CD4-positive, alpha-beta T cell treated with Interleukin-4 for 4 hours (primary cell): ENCODE measurements around the gene CRISPLD2.
"Not testable (repeated sequence)": the region's sequence is repeated elsewhere in the genome, so short reads cannot be mapped to it uniquely, and the experiment has no call there.

ENCODE experiments used
- DNase-seq: peaks from one replicate; pipeline ENCODE4 v3.0.0-alpha.2; 2020

The CRISPLD2 gene

GRCh38 chr16:84841787-84842300 is 22.1 kb downstream of the CRISPLD2 start:
- no peak for DNase-seq

- no peak for DNase-seq
Measured at GRCh38 chr16:84842516-84843148, 22.8 kb downstream of the CRISPLD2 start.

GRCh38 chr16:84843149-84844048 is 23.6 kb downstream of the CRISPLD2 start:
- DNase-seq: no peak

GRCh38 chr16:84844049-84844350 is 24.2 kb downstream of the CRISPLD2 start:
- DNase-seq: no peak

- no peak for DNase-seq
Measured at GRCh38 chr16:84844559-84845495, 25.0 kb downstream of the CRISPLD2 start.

- no peak for DNase-seq
Measured at GRCh38 chr16:84845496-84846002, 25.8 kb downstream of the CRISPLD2 start.

- DNase-seq: no peak
Measured at GRCh38 chr16:84847564-84848355, 28.0 kb downstream of the CRISPLD2 start.

GRCh38 chr16:84848986-84849634 is 29.3 kb downstream of the CRISPLD2 start:
- no peak for DNase-seq

GRCh38 chr16:84849751-84850150 is 30.0 kb downstream of the CRISPLD2 start:
- DNase-seq: no peak

- no peak for DNase-seq
Measured at GRCh38 chr16:84850714-84851113, 30.9 kb downstream of the CRISPLD2 start.

- DNase-seq: no peak
Measured at GRCh38 chr16:84851192-84852127, 31.7 kb downstream of the CRISPLD2 start.

GRCh38 chr16:84853534-84853933 is 33.7 kb downstream of the CRISPLD2 start:
- no peak for DNase-seq

- DNase-seq: no peak
Measured at GRCh38 chr16:84854759-84855158, 35.0 kb downstream of the CRISPLD2 start.

GRCh38 chr16:84855435-84856202 is 35.8 kb downstream of the CRISPLD2 start:
- not testable (repeated sequence) for DNase-seq

GRCh38 chr16:84856203-84856581 is 36.4 kb downstream of the CRISPLD2 start:
- DNase-seq: not testable (repeated sequence)

- DNase-seq: not testable (repeated sequence)
Measured at GRCh38 chr16:84856811-84857210, 37.0 kb downstream of the CRISPLD2 start.

GRCh38 chr16:84859681-84860080 is 39.9 kb downstream of the CRISPLD2 start:
- DNase-seq: no peak

GRCh38 chr16:84860383-84860782 is 40.6 kb downstream of the CRISPLD2 start:
- DNase-seq: no peak

GRCh38 chr16:84861671-84862070 is 41.9 kb downstream of the CRISPLD2 start:
- DNase-seq: no peak
